ENCODE results near the gene C11orf52.

Gene C11orf52

DNA sequence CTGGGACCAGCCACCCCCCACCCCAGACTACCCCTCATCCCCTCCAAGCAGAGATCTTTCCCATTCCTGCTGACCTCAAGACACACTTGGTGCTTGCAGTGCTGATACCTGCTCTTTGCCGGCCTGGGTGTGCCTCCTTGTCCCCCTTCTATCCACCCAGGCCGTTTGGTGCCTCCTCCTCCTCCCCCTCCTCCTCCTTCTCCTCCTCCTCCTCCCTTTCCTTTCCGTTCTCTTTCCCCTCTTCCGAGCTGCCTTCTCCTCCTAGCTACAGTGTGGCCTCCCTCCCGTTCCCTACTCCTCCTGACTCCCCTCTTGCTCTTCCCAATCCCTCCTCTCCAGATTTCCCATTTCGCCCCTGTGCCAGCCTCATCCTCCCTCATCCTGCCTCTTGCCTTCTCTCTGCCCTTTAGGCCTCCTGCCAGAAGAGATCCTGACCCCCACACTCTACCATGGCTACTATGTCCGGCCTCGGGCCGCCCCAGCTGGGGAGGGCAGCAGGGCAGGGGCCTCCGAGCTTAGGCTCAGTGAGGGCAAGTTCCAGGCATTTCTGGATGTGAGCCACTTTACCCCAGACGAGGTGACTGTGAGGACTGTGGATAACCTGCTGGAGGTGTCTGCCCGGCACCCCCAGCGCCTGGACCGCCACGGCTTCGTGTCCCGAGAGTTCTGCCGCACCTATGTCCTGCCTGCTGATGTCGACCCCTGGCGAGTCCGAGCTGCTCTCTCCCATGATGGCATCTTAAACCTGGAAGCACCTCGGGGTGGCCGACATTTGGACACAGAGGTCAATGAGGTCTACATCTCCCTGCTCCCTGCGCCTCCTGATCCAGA, 5.5 kb upstream of the C11orf52 start:
- H3K27ac ChIP-seq, result no peak overlapping the region
- TF ChIP-seq, protein P1, sequence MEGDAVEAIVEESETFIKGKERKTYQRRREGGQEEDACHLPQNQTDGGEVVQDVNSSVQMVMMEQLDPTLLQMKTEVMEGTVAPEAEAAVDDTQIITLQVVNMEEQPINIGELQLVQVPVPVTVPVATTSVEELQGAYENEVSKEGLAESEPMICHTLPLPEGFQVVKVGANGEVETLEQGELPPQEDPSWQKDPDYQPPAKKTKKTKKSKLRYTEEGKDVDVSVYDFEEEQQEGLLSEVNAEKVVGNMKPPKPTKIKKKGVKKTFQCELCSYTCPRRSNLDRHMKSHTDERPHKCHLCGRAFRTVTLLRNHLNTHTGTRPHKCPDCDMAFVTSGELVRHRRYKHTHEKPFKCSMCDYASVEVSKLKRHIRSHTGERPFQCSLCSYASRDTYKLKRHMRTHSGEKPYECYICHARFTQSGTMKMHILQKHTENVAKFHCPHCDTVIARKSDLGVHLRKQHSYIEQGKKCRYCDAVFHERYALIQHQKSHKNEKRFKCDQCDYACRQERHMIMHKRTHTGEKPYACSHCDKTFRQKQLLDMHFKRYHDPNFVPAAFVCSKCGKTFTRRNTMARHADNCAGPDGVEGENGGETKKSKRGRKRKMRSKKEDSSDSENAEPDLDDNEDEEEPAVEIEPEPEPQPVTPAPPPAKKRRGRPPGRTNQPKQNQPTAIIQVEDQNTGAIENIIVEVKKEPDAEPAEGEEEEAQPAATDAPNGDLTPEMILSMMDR (IDR thresholded peaks at IDR 0.05), result no peak
- TF ChIP-seq ZFX (IDR thresholded peaks at IDR 0.05; ENCODE audit: borderline replicate concordance), result no peak

DNA sequence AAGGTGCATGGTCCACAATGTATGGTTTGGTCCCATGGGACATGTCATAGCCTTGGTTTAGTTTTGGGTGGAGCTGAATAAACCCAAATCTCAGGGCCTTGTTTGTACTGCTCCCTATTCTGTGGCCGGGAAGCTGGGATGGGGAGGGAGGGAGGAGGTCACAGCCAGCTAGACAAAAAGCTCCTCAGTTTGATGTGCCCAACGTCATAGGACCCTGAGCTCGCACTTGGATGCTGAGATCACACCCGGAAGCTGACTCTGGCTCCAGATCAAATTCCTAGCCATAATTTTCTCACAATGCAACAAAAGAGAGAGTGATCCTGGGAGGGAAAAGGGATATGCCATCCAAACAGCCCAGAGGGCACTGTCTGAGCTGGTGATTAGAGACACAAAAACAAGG, 4.7 kb upstream of the C11orf52 start:
- no peak overlapping the region for H3K27ac ChIP-seq
- TF ChIP-seq ZFX (IDR thresholded peaks at IDR 0.05; ENCODE audit: borderline replicate concordance), result no peak
- TF ChIP-seq, protein P1 (IDR thresholded peaks at IDR 0.05), result no peak

- no peak overlapping the region for H3K27ac ChIP-seq
- TF ChIP-seq, protein P1 (IDR thresholded peaks at IDR 0.05), result no peak
- no peak for TF ChIP-seq ZFX (IDR thresholded peaks at IDR 0.05; ENCODE audit: borderline replicate concordance)
These were observed 1.9 kb upstream of the C11orf52 start for GRCh38 chr11:111916768-111917167.

- no peak for TF ChIP-seq ZFX (IDR thresholded peaks at IDR 0.05; ENCODE audit: borderline replicate concordance)
- TF ChIP-seq, protein P1 (IDR thresholded peaks at IDR 0.05), result no peak
- H3K27ac ChIP-seq, result no peak overlapping the region
These were observed 1.4 kb upstream of the C11orf52 start for GRCh38 chr11:111917312-111917711.

DNA sequence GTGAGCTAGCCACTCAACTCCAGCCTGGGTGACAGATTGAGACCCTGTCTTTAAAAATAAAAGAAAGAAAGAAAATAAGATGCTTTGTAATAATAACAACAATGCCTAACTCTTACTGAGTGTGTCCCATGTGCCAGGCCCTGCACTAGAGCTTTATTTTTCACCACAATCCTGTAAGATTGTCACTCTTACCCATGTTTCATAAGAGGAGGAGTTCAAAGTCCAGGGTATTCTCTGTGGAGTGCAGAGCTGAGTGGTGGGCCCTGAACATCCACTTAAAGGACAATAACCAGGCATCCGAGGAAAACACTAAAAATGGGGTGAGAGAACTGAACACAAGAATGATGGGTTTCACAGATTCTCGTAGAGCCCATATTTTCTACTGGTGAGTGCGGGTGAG, 925 bp upstream of the C11orf52 start:
- TF ChIP-seq, protein P1 (IDR thresholded peaks at IDR 0.05), result no peak
- TF ChIP-seq ZFX (IDR thresholded peaks at IDR 0.05; ENCODE audit: borderline replicate concordance), result no peak
- H3K27ac ChIP-seq, result peak overlapping the region; percentile 89

DNA sequence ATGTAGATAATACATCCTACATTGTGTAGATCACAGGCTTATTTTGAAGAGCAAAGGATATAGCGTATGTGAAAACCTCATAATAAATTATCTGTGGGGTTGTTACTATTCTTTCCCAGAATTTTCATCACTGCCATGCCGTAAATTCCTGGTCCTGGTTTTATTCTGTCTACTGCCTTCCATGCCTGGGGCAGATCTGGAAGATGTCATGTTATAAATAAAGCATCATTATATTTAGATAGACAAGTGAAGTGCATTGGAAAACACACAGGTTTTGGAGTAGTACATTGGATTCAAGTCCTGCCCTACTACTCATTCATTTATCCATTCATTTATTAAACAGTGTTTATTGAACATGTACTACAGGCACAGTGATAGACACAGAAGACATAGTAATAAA, 2.2 kb downstream of the C11orf52 start:
- no peak for TF ChIP-seq ZFX (IDR thresholded peaks at IDR 0.05; ENCODE audit: borderline replicate concordance)
- TF ChIP-seq, protein P1 (IDR thresholded peaks at IDR 0.05), result no peak
- no peak overlapping the region for H3K27ac ChIP-seq

DNA sequence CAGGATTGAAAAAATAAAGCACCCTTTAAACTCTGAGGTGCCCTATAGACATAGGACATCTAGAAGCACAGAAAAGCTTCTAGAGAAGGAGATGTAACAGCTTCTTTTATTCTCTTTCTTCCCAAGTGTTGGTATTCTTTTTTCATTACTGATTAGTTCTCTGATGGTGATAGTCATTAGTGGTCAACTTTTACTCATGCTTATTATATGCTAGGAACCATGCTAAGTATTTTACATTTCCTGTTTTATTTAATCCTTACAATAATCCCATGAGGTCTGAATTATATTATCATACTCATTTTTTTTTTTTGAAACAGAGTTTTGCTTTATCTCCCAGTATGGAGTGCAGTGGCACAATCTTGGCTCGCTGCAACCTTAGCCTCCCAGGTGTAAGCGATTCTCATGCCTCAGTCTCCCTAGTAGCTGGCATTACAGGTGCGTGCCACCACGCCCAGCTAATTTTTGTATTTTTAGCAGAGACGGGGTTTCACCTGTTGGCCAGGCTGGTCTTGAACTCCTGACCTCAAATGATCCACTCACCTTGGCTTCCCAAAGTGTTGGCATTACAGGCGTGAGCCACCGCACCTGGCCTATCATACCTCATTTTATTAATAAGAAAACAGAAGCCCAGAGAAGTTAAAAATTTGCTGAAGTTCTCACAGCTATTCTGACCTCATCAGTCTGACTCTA, 3.0 kb downstream of the C11orf52 start:
- no peak for TF ChIP-seq ZFX (IDR thresholded peaks at IDR 0.05; ENCODE audit: borderline replicate concordance)
- TF ChIP-seq, protein P1 (IDR thresholded peaks at IDR 0.05), result no peak
- H3K27ac ChIP-seq, result no peak overlapping the region; the same call in 1 of the 2 replicates

All from 22Rv1 (cell line).